Sigmoid colon (tissue), 7 donors: ENCODE results near the gene ELP4. TPM values are rescaled to one million over a fixed set of nuclear protein-coding genes. Genes with fewer than 3 reads are reported as not detected.

Experiments
- DNase-seq: peaks from one replicate; pipeline ENCODE4 v3.0.0-alpha.2; 2019
- H3K27ac ChIP-seq, 4 donors: fragments of 200-600 bp; sonication (generic); one replicate each; pipeline ENCODE4 v1.5.1; 2016 to 2019; ENCODE audit warnings: mild to moderate bottlenecking in 1 of 4
- H3K27me3 ChIP-seq, 3 donors: fragments of 200-600 bp; sonication (generic); one replicate each; pipeline ENCODE4 v1.5.1; 2019; ENCODE audit warnings: mild to moderate bottlenecking in 1 of 3
- H3K36me3 ChIP-seq, 4 donors: fragments of 200-600 bp; sonication (generic); one replicate each; pipeline ENCODE4 v1.5.1; 2016 to 2019
- H3K4me1 ChIP-seq, 4 donors: fragments of 200-600 bp; sonication (generic); one replicate each; pipeline ENCODE4 v1.5.1; 2017 to 2019
- H3K4me3 ChIP-seq, 4 donors: fragments of 200-600 bp; sonication (generic); one replicate each; pipeline ENCODE4 v1.5.1; 2017 to 2019; ENCODE audit warnings: mild to moderate bottlenecking in 2 of 4, moderate library complexity in 1 of 4
- H3K9me3 ChIP-seq, 4 donors: fragments of 200-600 bp in 3 of 4; sonication (generic) in 3 of 4; one replicate each; pipeline versions ENCODE4 v1.5.1 to v1.6.1; 2013 to 2019
- EP300 ChIP-seq, 4 donors: sonication (generic); formaldehyde crosslinking; IDR thresholded peaks; one replicate each; pipeline ENCODE4 v1.6.1; 2017; ENCODE audit warnings: antibody characterized with exemption in 4 of 4
- POLR2A ChIP-seq, 2 donors: fragments of 450-650 bp; IDR thresholded peaks; one replicate each; pipeline ENCODE4 v1.6.1; 2016; ENCODE audit warnings: antibody characterized with exemption in 2 of 2, mild to moderate bottlenecking in 2 of 2, moderate library complexity in 2 of 2
- POLR2AphosphoS5 ChIP-seq, 4 donors: sonication (generic); formaldehyde crosslinking; IDR thresholded peaks; one replicate each; pipeline ENCODE4 v1.6.1; 2017; ENCODE audit warnings: antibody characterized with exemption in 4 of 4
- WGBS, 2 donors: extraction: QIAGEN DNeasy Blood & Tissue Kit; methylation state at CpG; one replicate each; pipeline ENCODE4 v1.1.7; 2013; 5-methylcytosine and 5-hydroxymethylcytosine counted together
- intact Hi-C: fragments of 100-400 bp; cut with DNase I; formaldehyde crosslinking; loops from one replicate; pipeline ENCODE4 v1.15.1; 2023
- polyA plus RNA-seq, 3 donors: library from polyadenylated mRNA; stranded (reverse); fragments of 200-250 nt; gene quantifications; one replicate each; pipeline ENCODE4 v1.2.3, GENCODE V29; 2013
- total RNA-seq, 4 donors: library from RNA; depleted of rRNA; stranded (reverse); fragments of >200 nt; gene quantifications; one replicate each; pipeline ENCODE4 v1.1.0, GENCODE V29; 2016
- TF ChIP-seq, protein P1 (sequence below), 4 experiments: fragments of 450-650 bp in 3 of 4; fragments of 200-600 bp in 1 of 4; IDR thresholded peaks; one replicate each; pipeline ENCODE4 v1.5.1; 2016 to 2019; ENCODE audit warnings: antibody characterized with exemption in 4 of 4, mild to moderate bottlenecking in 3 of 4, moderate library complexity in 2 of 4
- donor health status: healthy with polysubstance abuse.
- donor health status: Bipolar disorder and iron deficiency.
- donor health status: healthy.

The ELP4 gene
- total and polyA plus RNA-seq, 7 donors = 9.0 to 32.7 (median 18.5) TPM

DNA sequence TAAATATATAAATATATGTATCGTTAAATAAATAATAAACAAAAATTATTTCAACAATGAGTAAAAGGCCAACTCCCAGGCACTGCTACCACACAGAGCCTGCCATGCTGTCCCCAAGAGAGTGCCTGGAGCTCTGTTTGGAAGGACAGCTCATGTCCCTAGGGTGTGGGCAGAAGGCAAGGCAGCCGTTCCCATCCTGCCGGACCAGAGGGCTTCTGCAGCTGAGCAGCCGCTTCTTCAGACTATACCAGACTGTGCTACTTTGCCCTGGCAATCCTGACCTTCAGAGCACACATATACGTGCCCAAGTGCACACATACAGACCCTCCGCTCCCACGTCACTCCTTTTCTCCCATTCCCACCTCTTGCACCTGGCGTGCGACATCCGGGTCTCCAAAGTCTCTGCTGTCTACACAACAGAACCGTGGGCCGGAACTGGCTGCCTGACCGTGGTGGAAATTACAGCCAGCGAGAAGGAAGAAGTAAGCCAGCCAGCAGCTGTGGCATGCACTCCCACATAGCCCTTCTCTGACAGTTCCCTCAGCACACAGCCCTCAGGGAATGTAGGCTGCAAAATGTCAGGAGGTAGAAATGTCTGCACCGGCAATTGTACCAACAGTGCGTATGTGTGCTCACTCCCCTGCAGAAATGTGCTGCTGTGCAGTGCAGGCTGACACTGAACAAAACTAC, 277.6 kb downstream of the ELP4 start:
- intact Hi-C loops = no loop called here
- Histone ChIP-seq H3K27ac (no peak overlapping the region), H3K27me3 (no peaks in the 10 kb centered on the region), H3K9me3 (no peaks in the 10 kb centered on the region), H3K4me3 (no peak overlapping the region), H3K4me1 (peaks cover 0 to 2% (median 0%) of the 10 kb centered on the region in 4 donors), H3K36me3 (no peaks in the 10 kb centered on the region)
- TF ChIP-seq, protein P1, sequence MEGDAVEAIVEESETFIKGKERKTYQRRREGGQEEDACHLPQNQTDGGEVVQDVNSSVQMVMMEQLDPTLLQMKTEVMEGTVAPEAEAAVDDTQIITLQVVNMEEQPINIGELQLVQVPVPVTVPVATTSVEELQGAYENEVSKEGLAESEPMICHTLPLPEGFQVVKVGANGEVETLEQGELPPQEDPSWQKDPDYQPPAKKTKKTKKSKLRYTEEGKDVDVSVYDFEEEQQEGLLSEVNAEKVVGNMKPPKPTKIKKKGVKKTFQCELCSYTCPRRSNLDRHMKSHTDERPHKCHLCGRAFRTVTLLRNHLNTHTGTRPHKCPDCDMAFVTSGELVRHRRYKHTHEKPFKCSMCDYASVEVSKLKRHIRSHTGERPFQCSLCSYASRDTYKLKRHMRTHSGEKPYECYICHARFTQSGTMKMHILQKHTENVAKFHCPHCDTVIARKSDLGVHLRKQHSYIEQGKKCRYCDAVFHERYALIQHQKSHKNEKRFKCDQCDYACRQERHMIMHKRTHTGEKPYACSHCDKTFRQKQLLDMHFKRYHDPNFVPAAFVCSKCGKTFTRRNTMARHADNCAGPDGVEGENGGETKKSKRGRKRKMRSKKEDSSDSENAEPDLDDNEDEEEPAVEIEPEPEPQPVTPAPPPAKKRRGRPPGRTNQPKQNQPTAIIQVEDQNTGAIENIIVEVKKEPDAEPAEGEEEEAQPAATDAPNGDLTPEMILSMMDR (IDR thresholded peaks at IDR 0.05) = no peak
- no peak for TF ChIP-seq POLR2AphosphoS5 (IDR thresholded peaks at IDR 0.05)
- TF ChIP-seq EP300 (IDR thresholded peaks at IDR 0.05) = no peak
- no peak for TF ChIP-seq POLR2A (IDR thresholded peaks at IDR 0.05)
- WGBS, 2 donors = 94 to 95% methylated on average over 16 of the region's 16 CpGs
- no peak for DNase-seq

DNA sequence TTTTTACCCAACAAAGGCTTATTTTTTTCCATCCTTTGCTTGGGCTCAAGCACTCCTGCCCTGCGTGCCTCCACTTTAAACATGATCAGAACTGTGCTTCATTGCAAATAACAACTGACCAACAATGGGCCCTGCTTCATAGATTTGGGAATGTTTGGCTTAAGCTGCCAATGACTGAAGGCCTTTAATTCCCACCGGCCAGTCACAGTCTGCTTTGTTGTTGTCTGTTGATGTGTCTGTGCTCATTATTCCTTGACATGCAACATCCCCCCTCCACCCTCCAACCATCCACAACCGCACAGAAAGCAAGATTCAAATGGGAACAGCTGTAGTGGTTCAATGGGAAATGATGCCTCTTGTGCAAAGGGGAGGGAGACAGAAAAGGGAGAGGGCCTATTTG, 278.5 kb downstream of the ELP4 start:
- Histone ChIP-seq H3K27me3 (no peaks in the 10 kb centered on the region), H3K27ac (no peak overlapping the region), H3K4me3 (no peak overlapping the region), H3K36me3 (no peaks in the 10 kb centered on the region), H3K4me1 (peaks cover 0 to 4% (median 0%) of the 10 kb centered on the region in 4 donors), H3K9me3 (no peaks in the 10 kb centered on the region)
- WGBS, 2 donors = 87 to 92% methylated on average over 3 of the region's 3 CpGs
- intact Hi-C loops = no loop called here
- TF ChIP-seq, protein P1 (IDR thresholded peaks at IDR 0.05) = no peak
- TF ChIP-seq POLR2A (IDR thresholded peaks at IDR 0.05) (no peak), POLR2AphosphoS5 (IDR thresholded peaks at IDR 0.05) (no peak), EP300 (IDR thresholded peaks at IDR 0.05) (no peak)
- DNase-seq = no peak

DNA sequence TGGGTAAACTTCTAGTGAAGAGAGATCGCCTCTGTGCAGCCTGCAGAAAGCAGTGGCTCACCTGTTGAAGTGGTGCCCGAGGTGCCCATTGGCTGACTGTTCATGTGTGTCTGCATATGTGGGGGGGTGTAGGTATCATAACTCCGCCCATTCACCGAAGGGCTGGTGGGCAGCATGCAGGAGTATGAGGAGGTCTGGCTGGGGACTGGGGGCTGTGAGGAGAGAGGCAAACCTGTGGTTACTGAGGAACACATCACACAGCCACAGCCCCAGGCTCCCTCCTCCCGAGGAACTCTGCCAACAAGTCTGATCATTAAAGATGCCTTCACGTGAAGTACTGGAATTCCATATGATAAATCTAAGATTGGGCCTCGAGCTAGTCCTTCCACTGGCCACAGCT, 281.1 kb downstream of the ELP4 start:
- H3K36me3 ChIP-seq = no peaks in the 10 kb centered on the region
- no peak for DNase-seq
- no peaks in the 10 kb centered on the region for H3K9me3 ChIP-seq
- 80 to 87% methylated on average over 7 of the region's 7 CpGs for WGBS, 2 donors
- no peak overlapping the region for H3K4me3 ChIP-seq
- peaks cover 0 to under 1% (median 0%) of the 10 kb centered on the region in 3 donors for H3K27me3 ChIP-seq
- no peak overlapping the region for H3K27ac ChIP-seq
- TF ChIP-seq POLR2AphosphoS5 (IDR thresholded peaks at IDR 0.05) (no peak), EP300 (IDR thresholded peaks at IDR 0.05) (no peak)
- H3K4me1 ChIP-seq = peaks cover 0 to 4% (median 0%) of the 10 kb centered on the region in 4 donors
- intact Hi-C loops = no loop called here

DNA sequence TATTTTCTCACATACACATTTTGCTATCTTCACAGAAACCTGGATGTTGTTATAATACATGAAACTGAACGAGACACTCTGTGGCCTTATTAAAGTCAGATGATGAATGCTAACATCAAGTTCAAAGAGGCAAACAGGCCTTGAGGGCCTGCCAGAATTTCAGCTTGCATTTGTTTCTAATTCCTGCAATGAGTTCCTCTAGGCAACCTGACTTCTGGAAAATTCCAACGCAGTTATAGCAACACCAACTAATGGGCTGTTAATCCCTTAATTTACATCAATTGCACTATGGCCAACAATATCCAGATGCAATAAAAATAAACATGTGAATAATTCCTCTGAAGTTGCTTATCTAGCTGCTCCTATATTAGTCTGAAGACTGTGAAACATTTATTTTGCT, 282.5 kb downstream of the ELP4 start:
- TF ChIP-seq EP300 (IDR thresholded peaks at IDR 0.05) = no peak
- Histone ChIP-seq H3K27me3 (peaks cover 0 to 15% (median 6%) of the 10 kb centered on the region in 3 donors), H3K27ac (no peak overlapping the region), H3K4me3 (no peak overlapping the region), H3K4me1 (peaks cover 0 to 4% (median 0%) of the 10 kb centered on the region in 4 donors), H3K36me3 (no peaks in the 10 kb centered on the region), H3K9me3 (no peaks in the 10 kb centered on the region)
- intact Hi-C loops = no loop called here
- DNase-seq = no peak
- 72 to 77% methylated on average over 2 of the region's 2 CpGs for WGBS, 2 donors

DNA sequence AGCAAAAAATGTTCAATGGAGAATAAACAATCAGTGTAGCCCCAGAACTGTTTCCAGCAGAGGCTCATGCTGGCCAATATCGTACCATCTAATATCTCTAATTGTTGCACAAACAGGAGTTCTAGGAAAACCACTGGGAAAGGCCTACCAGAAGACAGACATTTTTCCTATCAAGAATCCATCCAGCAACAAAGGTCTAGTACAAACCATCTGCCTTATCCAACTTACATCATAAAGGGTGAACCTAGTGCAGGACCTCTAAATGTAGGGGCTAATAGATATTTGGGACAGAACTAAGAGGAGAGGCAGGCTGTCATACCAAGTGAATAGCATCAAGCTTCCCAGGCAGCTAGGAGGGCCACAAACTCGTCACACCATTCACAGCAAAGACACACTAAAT, 282.9 kb downstream of the ELP4 start:
- DNase-seq = no peak
- H3K9me3 ChIP-seq = no peaks in the 10 kb centered on the region
- H3K27me3 ChIP-seq = peaks cover under 1 to 19% (median 8%) of the 10 kb centered on the region in 3 donors
- TF ChIP-seq POLR2AphosphoS5 (IDR thresholded peaks at IDR 0.05) = no peak
- no peak for TF ChIP-seq EP300 (IDR thresholded peaks at IDR 0.05)
- no peak for TF ChIP-seq POLR2A (IDR thresholded peaks at IDR 0.05)
- TF ChIP-seq, protein P1 (IDR thresholded peaks at IDR 0.05) = no peak
- intact Hi-C loops = no loop called here
- no peak overlapping the region for H3K4me3 ChIP-seq
- H3K36me3 ChIP-seq = no peaks in the 10 kb centered on the region
- WGBS, 2 donors = 85 to 88% methylated on average over 2 of the region's 2 CpGs
- H3K27ac ChIP-seq = no peak overlapping the region
- peaks cover 0 to 7% (median 2%) of the 10 kb centered on the region in 4 donors for H3K4me1 ChIP-seq
